SK-N-SH treated with all-trans-retinoic acid at 6 μM for 48 hours (cell line): ENCODE measurements around the gene GPC5.

ENCODE experiments used
- GLIS3 ChIP-seq: fragments of 250-450 bp; sonication (Bioruptor Pico); IDR thresholded peaks from 2 replicates; pipeline ENCODE4 v1.5.0; 2020; ENCODE audit warnings: mild to moderate bottlenecking, moderate library complexity
- PATZ1 ChIP-seq: fragments of 250-450 bp; sonication (Bioruptor Pico); IDR thresholded peaks from 2 replicates; pipeline ENCODE4 v1.8.0; 2020; ENCODE audit warnings: mild to moderate bottlenecking, moderate library complexity, borderline replicate concordance
- ZNF565 ChIP-seq: fragments of 450-650 bp; formaldehyde crosslinking; conservative IDR thresholded peaks from 2 replicates; pipeline ENCODE4 v1.5.0; 2020; ENCODE audit warnings: low read depth, mild to moderate bottlenecking, moderate library complexity

GRCh38 chr13:91792054-91792453, 393.6 kb downstream of the GPC5 start:
- no peak for TF ChIP-seq GLIS3 (CRISPR knock-in tag)
- no peak for TF ChIP-seq ZNF565 (CRISPR knock-in tag)
- TF ChIP-seq PATZ1 (CRISPR knock-in tag): no peak
